PC-3 (cell line): Measurements from ENCODE around the gene RPS18.

Experiments used
- CTCF ChIP-seq: fragments of 300-600 bp; sonication (generic); conservative IDR thresholded peaks from 2 replicates; pipeline ENCODE4 v1.5.1; 2017; ENCODE audit warnings: antibody characterized with exemption, low read depth, mild to moderate bottlenecking, low read length
- EZH2 ChIP-seq: fragments of 300-600 bp; sonication (generic); IDR thresholded peaks from one replicate; pipeline ENCODE4 v1.6.1; 2017; ENCODE audit warnings: antibody characterized with exemption, mild to moderate bottlenecking, low read length; ENCODE audit not compliant: unreplicated experiment
- EZH2phosphoT487 ChIP-seq: fragments of 300-600 bp; sonication (generic); IDR thresholded peaks from 2 replicates; pipeline ENCODE4 v1.6.1; 2018; ENCODE audit warnings: mild to moderate bottlenecking, antibody characterized with exemption, low read length, borderline replicate concordance

GRCh38 chr6:33299237-33299944 is 27.5 kb downstream of the RPS18 start:
- TF ChIP-seq CTCF (peak; percentile 87), EZH2 (no peak), EZH2phosphoT487 (no peak)
